Measurements from ENCODE around the gene MINDY3. TPM values are rescaled to one million over a fixed set of nuclear protein-coding genes. Genes with fewer than 3 reads are reported as not detected.

Gene MINDY3
- total and polyA plus RNA-seq, 12 donors, result 10.8 to 26.0 (median 22.2) TPM

GRCh38 chr10:15796762-15797161 lies 63.5 kb downstream of the MINDY3 start:
- Histone ChIP-seq H3K4me3 (no peak overlapping the region), H3K27ac (no peak overlapping the region), H3K9me3 (peaks cover 0 to 15% (median 6%) of the 10 kb centered on the region in 11 donors), H3K27me3 (no peaks in the 10 kb centered on the region), H3K36me3 (peaks cover 0 to 56% (median 0%) of the 10 kb centered on the region in 9 donors), H3K4me1 (peaks cover 0 to 13% (median 10%) of the 10 kb centered on the region in 9 donors)
- intact Hi-C loops (cut with DNase I), result no loop called here
- DNase-seq, result no peak
- no peak for ATAC-seq
- 90 to 96% methylated on average over 1 of the region's 1 CpG for WGBS, 2 donors
- no peak for TF ChIP-seq CTCF (IDR thresholded peaks at IDR 0.05)

- Histone ChIP-seq H3K9me3 (peaks cover 0 to 10% (median 6%) of the 10 kb centered on the region in 11 donors), H3K4me1 (peaks cover 0 to 19% (median 15%) of the 10 kb centered on the region in 9 donors), H3K4me3 (no peak overlapping the region), H3K27me3 (no peaks in the 10 kb centered on the region), H3K36me3 (peaks cover 0 to 51% (median 0%) of the 10 kb centered on the region in 9 donors), H3K27ac (no peak overlapping the region)
- TF ChIP-seq CTCF (IDR thresholded peaks at IDR 0.05), result no peak
- WGBS, 2 donors, result 90 to 94% methylated on average over 5 of the region's 5 CpGs
- ATAC-seq, result no peak
- intact Hi-C loops (cut with DNase I), result no loop called here
- DNase-seq, result no peak
Measured at GRCh38 chr10:15796098-15796759, 64.1 kb downstream of the MINDY3 start.

GRCh38 chr10:15795036-15795792 lies 65.1 kb downstream of the MINDY3 start:
- Histone ChIP-seq H3K27ac (no peak overlapping the region), H3K4me1 (peaks cover 1 to 28% (median 18%) of the 10 kb centered on the region in 9 donors), H3K36me3 (peaks cover 0 to 41% (median 0%) of the 10 kb centered on the region in 9 donors), H3K4me3 (no peak overlapping the region), H3K27me3 (no peaks in the 10 kb centered on the region), H3K9me3 (peaks cover 0 to under 1% (median 0%) of the 10 kb centered on the region in 11 donors)
- DNase-seq (no peak), ATAC-seq (no peak)
- TF ChIP-seq CTCF (IDR thresholded peaks at IDR 0.05), result no peak
- WGBS, 2 donors, result 89 to 92% methylated on average over 7 of the region's 7 CpGs
- intact Hi-C loops (cut with DNase I), result no loop called here

GRCh38 chr10:15794569-15794968 lies 65.7 kb downstream of the MINDY3 start:
- H3K4me3 ChIP-seq, result no peak overlapping the region
- ATAC-seq (no peak), DNase-seq (no peak)
- H3K27ac ChIP-seq, result no peak overlapping the region
- H3K4me1 ChIP-seq, result peaks cover 4 to 34% (median 21%) of the 10 kb centered on the region in 9 donors
- no peak for TF ChIP-seq CTCF (IDR thresholded peaks at IDR 0.05)
- intact Hi-C loops (cut with DNase I), result no loop called here
- H3K9me3 ChIP-seq, result no peaks in the 10 kb centered on the region
- peaks cover 0 to 40% (median 0%) of the 10 kb centered on the region in 9 donors for H3K36me3 ChIP-seq
- no peaks in the 10 kb centered on the region for H3K27me3 ChIP-seq
